GM23338 (cell line): Measurements from ENCODE around the gene TMEM150C. TPM values are rescaled to one million over a fixed set of nuclear protein-coding genes. Genes with fewer than 3 reads are reported as not detected.
"Not testable (repeated sequence)": the region's sequence is repeated elsewhere in the genome, so short reads cannot be mapped to it uniquely, and the experiment has no call there.

ENCODE experiments used
- ATAC-seq: fragments of 200-7000 bp; cut with Tn5 transposase; 3 replicates; pipeline ENCODE4 v1.9.1; 2020
- DNase-seq: peaks from one replicate; pipeline ENCODE4 v3.0.0-alpha.2; 2015; ENCODE audit warnings: low spot score
- H2AFZ ChIP-seq: fragments of 200-600 bp; sonication (generic); 2 replicates; pipeline ENCODE4 v1.8.0; 2016; ENCODE audit warnings: antibody characterized with exemption, mild to moderate bottlenecking, moderate library complexity
- H3F3A ChIP-seq: fragments of 200-600 bp; sonication (generic); replicated peaks from 2 replicates; pipeline ENCODE4 v1.8.0; 2017; ENCODE audit warnings: antibody characterized with exemption, mixed run types, low read depth
- H3K27ac ChIP-seq: fragments of 200-600 bp; sonication (generic); 2 replicates; pipeline ENCODE4 v1.6.1; 2016; ENCODE audit warnings: low read depth
- H3K27me3 ChIP-seq: fragments of 200-600 bp; sonication (generic); 2 replicates; pipeline ENCODE4 v1.8.0; 2016; ENCODE audit warnings: mild to moderate bottlenecking, mixed run types, moderate library complexity; ENCODE audit not compliant: insufficient read depth
- H3K36me3 ChIP-seq: fragments of 200-600 bp; sonication (generic); 2 replicates; pipeline ENCODE4 v1.8.0; 2016; ENCODE audit warnings: mild to moderate bottlenecking; ENCODE audit not compliant: insufficient read depth
- H3K4me1 ChIP-seq: fragments of 200-600 bp; sonication (generic); 2 replicates; pipeline ENCODE4 v1.8.0; 2016; ENCODE audit warnings: mild to moderate bottlenecking, moderate library complexity; ENCODE audit not compliant: insufficient read depth
- H3K4me2 ChIP-seq: fragments of 200-600 bp; sonication (generic); 2 replicates; pipeline ENCODE4 v1.7.1; 2017; ENCODE audit warnings: mixed run types
- H3K4me3 ChIP-seq: fragments of 200-600 bp; sonication (generic); 2 replicates; pipeline ENCODE4 v1.6.1; 2016; ENCODE audit warnings: mixed run types
- H3K79me2 ChIP-seq: fragments of 200-600 bp; sonication (generic); replicated peaks from 2 replicates; pipeline ENCODE4 v1.8.0; 2017; ENCODE audit warnings: mild to moderate bottlenecking; ENCODE audit not compliant: insufficient read depth
- H3K9me2 ChIP-seq: fragments of 200-600 bp; sonication (generic); 2 replicates; pipeline ENCODE4 v1.8.0; 2017; ENCODE audit not compliant: insufficient read depth
- H4K20me1 ChIP-seq: fragments of 200-600 bp; sonication (generic); replicated peaks from 2 replicates; pipeline ENCODE4 v1.8.0; 2017; ENCODE audit warnings: mild to moderate bottlenecking; ENCODE audit not compliant: insufficient read depth
- H3K27ac Mint-ChIP-seq: 2 replicates; pipeline ENCODE4 v1.8.0; 2020; ENCODE audit warnings: inconsistent platforms, mild to moderate bottlenecking, moderate library complexity, mixed read lengths
- H3K27me3 Mint-ChIP-seq: 3 replicates; pipeline ENCODE4 v1.8.0; 2022; ENCODE audit warnings: low read depth, mild to moderate bottlenecking, moderate library complexity, mixed read lengths, inconsistent platforms; ENCODE audit not compliant: insufficient read depth, poor library complexity
- H3K36me3 Mint-ChIP-seq: 3 replicates; pipeline ENCODE4 v1.8.0; 2021; ENCODE audit warnings: low read depth, mild to moderate bottlenecking, inconsistent platforms, moderate library complexity, mixed read lengths
- H3K4me1 Mint-ChIP-seq: 3 replicates; pipeline ENCODE4 v1.8.0; 2020; ENCODE audit warnings: mild to moderate bottlenecking, inconsistent platforms, mixed read lengths
- H3K4me3 Mint-ChIP-seq: 3 replicates; pipeline ENCODE4 v1.8.0; 2021; ENCODE audit warnings: moderate library complexity, mild to moderate bottlenecking, inconsistent platforms, mixed read lengths
- H3K9me3 Mint-ChIP-seq: 3 replicates; pipeline ENCODE4 v1.8.0; 2020; ENCODE audit warnings: moderate library complexity, mild to moderate bottlenecking, inconsistent platforms, mixed read lengths
- CREB1 ChIP-seq: fragments of 250-450 bp; sonication (Bioruptor Pico); IDR thresholded peaks from 2 replicates; pipeline ENCODE4 v1.5.0; 2020; ENCODE audit warnings: low read depth, mild to moderate bottlenecking, moderate library complexity
- CTCF ChIP-seq, 2 experiments: fragments of 200-600 bp in 1 of 2; sonication (generic) in 1 of 2; conservative IDR thresholded peaks; 2 replicates each; pipeline versions ENCODE4 v1.5.1 to v1.6.1; 2016 to 2017; ENCODE audit warnings: antibody characterized with exemption in 2 of 2, low read depth in 2 of 2, mild to moderate bottlenecking in 2 of 2, moderate library complexity in 1 of 2
- ETS1 ChIP-seq: IDR thresholded peaks from 2 replicates; pipeline ENCODE4 v1.6.1; 2016; ENCODE audit warnings: antibody characterized with exemption
- EZH2 ChIP-seq: fragments of 200-600 bp; sonication (generic); IDR thresholded peaks from one replicate; pipeline ENCODE4 v1.8.0; 2017; ENCODE audit warnings: antibody characterized with exemption, mild to moderate bottlenecking, low read depth; ENCODE audit not compliant: unreplicated experiment
- EZH2phosphoT487 ChIP-seq: fragments of 200-600 bp; sonication (generic); IDR thresholded peaks from one replicate; pipeline ENCODE4 v1.8.1; 2018; ENCODE audit warnings: antibody characterized with exemption; ENCODE audit not compliant: unreplicated experiment
- JUNB ChIP-seq: IDR thresholded peaks from one replicate; pipeline ENCODE4 v1.6.1; 2016; ENCODE audit warnings: antibody characterized with exemption; ENCODE audit not compliant: unreplicated experiment
- NANOG ChIP-seq: IDR thresholded peaks from 2 replicates; pipeline ENCODE4 v1.6.1; 2016; ENCODE audit warnings: antibody characterized with exemption, borderline replicate concordance
- POLR2AphosphoS5 ChIP-seq: IDR thresholded peaks from 2 replicates; pipeline ENCODE4 v1.6.1; 2016; ENCODE audit warnings: antibody characterized with exemption, low read depth
- STAT1 ChIP-seq: IDR thresholded peaks from one replicate; pipeline ENCODE4 v1.6.1; 2016; ENCODE audit warnings: antibody characterized with exemption; ENCODE audit not compliant: unreplicated experiment
- ZNF114 ChIP-seq: fragments of 250-450 bp; sonication (Bioruptor Pico); IDR thresholded peaks from 2 replicates; pipeline ENCODE4 v1.5.0; 2020; ENCODE audit warnings: mild to moderate bottlenecking, moderate library complexity
- ZNF331 ChIP-seq: fragments of 250-450 bp; sonication (Bioruptor Pico); IDR thresholded peaks from 2 replicates; pipeline ENCODE4 v1.5.0; 2020; ENCODE audit warnings: low read depth, mild to moderate bottlenecking, moderate library complexity
- ZNF462 ChIP-seq: fragments of 250-450 bp; sonication (Bioruptor Pico); IDR thresholded peaks from 2 replicates; pipeline ENCODE4 v1.5.0; 2020; ENCODE audit warnings: mild to moderate bottlenecking, moderate library complexity
- polyA plus RNA-seq: library from polyadenylated mRNA; unstranded; fragments of >200 nt; fragmentation: Nextera tagmentation; extraction: Ambion mirVana; gene quantifications from 2 replicates; pipeline ENCODE4 v1.2.1, GENCODE V29; 2016
- total RNA-seq: library from RNA; depleted of rRNA; stranded (reverse); fragments of >200 nt; shearing (Covaris generic); gene quantifications from 2 replicates; pipeline ENCODE4 v1.2.3, GENCODE V29; 2014

Gene TMEM150C
- total and polyA plus RNA-seq, 2 experiments from 2014 or later = 1.7 to 4.0 TPM

GRCh38 chr4:82547850-82548249, 13.9 kb downstream of the TMEM150C start:
- not testable (repeated sequence) for H3K4me3 ChIP-seq, H3K4me3 Mint-ChIP-seq, H2AFZ ChIP-seq, H3K27ac Mint-ChIP-seq, ATAC-seq, H3K4me1 ChIP-seq, H3F3A ChIP-seq, H3K27me3 ChIP-seq, H3K9me3 Mint-ChIP-seq, H4K20me1 ChIP-seq, H3K36me3 ChIP-seq, H3K36me3 Mint-ChIP-seq, H3K4me1 Mint-ChIP-seq, H3K79me2 ChIP-seq, H3K27me3 Mint-ChIP-seq, DNase-seq, H3K4me2 ChIP-seq, H3K9me2 ChIP-seq, H3K27ac ChIP-seq

- Mint-ChIP-seq H3K4me1 (no peaks in the 10 kb centered on the region), H3K4me3 (no peak overlapping the region), H3K36me3 (no peaks in the 10 kb centered on the region), H3K9me3 (no peaks in the 10 kb centered on the region), H3K27ac (no peak overlapping the region), H3K27me3 (no peaks in the 10 kb centered on the region)
- no peak for TF ChIP-seq ZNF462 (CRISPR knock-in tag)
- no peak for TF ChIP-seq JUNB
- no peak for TF ChIP-seq ZNF331 (CRISPR knock-in tag)
- no peak for TF ChIP-seq STAT1
- no peak for TF ChIP-seq CTCF (conservative IDR thresholded peaks at IDR 0.05; ENCODE audit: low read depth in 2 of 2)
- no peak for TF ChIP-seq NANOG
- no peak for TF ChIP-seq EZH2
- no peak for TF ChIP-seq ZNF114 (CRISPR knock-in tag)
- no peak for TF ChIP-seq POLR2AphosphoS5
- TF ChIP-seq CREB1 (CRISPR knock-in tag) = no peak
- no peak for TF ChIP-seq ETS1
- TF ChIP-seq EZH2phosphoT487 = no peak
- Histone ChIP-seq H4K20me1 (no peaks in the 10 kb centered on the region), H3K27ac (no peak overlapping the region), H3K9me2 (no peaks in the 10 kb centered on the region; the same call in 1 of the 2 replicates), H3K79me2 (no peaks in the 10 kb centered on the region), H3K27me3 (no peaks in the 10 kb centered on the region), H3F3A (no peaks in the 10 kb centered on the region), H3K4me1 (no peaks in the 10 kb centered on the region), H3K4me3 (no peak overlapping the region), H3K36me3 (no peaks in the 10 kb centered on the region), H3K4me2 (no peak overlapping the region), H2AFZ (no peak overlapping the region)
- ATAC-seq = no peak
- no peak for DNase-seq
Observed at GRCh38 chr4:82543131-82543530, 18.7 kb downstream of the TMEM150C start.
